ENCODE measurements around the gene DOCK11.
"Not testable (repeated sequence)": the region's sequence is repeated elsewhere in the genome, so short reads cannot be mapped to it uniquely, and the experiment has no call there.

Gene DOCK11

DNA sequence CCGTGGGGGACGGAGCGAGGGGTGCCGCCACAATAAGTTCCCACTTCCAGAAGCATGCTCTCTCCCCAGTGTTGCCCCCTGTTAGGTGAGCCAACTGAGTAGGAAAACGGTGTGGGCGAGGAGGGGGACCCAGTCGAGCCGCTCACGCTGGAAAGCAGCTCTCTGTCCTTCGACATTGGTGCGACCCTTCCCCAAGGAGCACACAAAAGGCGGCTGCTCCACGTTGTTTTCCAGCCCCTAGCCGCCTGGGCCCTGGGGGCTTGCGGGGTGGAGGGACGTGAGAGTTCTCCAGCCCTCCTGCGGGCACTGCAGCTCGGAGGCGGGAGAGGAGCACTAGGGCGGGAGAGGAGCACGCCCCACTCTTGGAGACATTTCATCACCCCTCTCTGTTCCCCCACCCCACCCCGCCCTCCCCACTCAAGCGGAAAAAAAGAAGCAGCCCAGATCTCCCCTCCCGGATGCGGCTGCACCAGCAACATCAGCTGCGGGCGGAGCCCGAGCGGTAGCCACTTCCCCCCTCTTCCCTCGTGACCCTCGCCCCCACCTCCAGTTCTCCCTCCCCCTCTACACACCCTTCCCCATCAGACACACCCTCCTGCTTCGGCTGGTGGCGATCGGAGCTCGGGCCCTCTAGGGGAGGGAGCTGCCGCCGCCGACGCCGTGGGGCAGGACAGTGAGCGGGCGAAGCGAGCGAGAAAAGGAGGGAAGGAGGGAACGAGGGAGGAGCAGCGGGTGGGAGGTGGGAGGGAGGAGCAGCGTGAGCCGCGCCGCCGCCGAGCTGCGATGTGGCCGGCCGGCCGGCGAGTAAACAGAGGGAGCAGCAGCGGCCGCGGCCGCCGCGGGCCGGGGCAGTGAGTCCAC is at the start of gene DOCK11:
DOCK11 (plus strand) TSS at position 755 of the 861 bp plus-strand sequence. CDS start 157 bp downstream, outside the sequence.
- peaks cover 23% of the 10 kb centered on the region for H3K36me3 Mint-ChIP-seq (ENCODE audit: insufficient read depth)
- H3K9me3 Mint-ChIP-seq = no peaks in the 10 kb centered on the region
- ATAC-seq (replicated peaks; ENCODE audit: extremely low read depth, poor library complexity, severe bottlenecking) (peak; percentile 65), DNase-seq (ENCODE audit: low spot score in 2 of 2) (peak; percentile 40 to 68)
- H3K27me3 Mint-ChIP-seq = no peaks in the 10 kb centered on the region
- H3K4me3 Mint-ChIP-seq = peak within 1 kb of the TSS; percentile 97
- H3K4me1 Mint-ChIP-seq = peaks cover 28% of the 10 kb centered on the region
- peak within 1 kb of the TSS; percentile 99 for H3K27ac Mint-ChIP-seq (ENCODE audit: low read depth)

DNA sequence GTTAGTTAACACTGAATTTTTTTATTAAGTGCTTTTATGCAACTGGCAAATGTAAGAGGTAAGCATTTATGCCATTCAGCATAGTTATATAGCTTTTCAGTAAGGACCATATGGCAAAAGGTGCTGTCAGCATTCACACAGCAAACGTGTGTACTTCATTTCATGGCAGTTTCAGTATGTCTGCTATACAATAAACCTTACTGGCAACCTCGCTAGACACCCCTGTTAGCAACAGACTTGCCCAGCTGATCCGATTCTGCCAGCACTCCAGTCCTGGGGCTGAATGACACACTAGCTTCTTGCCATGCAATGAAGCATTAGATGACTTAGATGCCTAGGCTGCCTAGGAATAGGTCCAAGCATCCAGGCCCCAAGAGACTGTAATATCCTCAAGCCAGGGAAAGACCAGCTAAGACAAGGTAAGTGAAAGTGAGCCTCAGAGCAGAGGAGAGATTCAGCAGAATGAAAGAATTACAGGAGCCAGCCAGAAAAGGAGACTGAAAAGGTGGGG is 47.3 kb upstream of the DOCK11 start:
- H3K36me3 Mint-ChIP-seq (ENCODE audit: insufficient read depth) = peaks cover 32% of the 10 kb centered on the region
- no peaks in the 10 kb centered on the region for H3K27me3 Mint-ChIP-seq
- no peak for ATAC-seq (replicated peaks; ENCODE audit: extremely low read depth, poor library complexity, severe bottlenecking)
- H3K9me3 Mint-ChIP-seq = no peaks in the 10 kb centered on the region
- H3K4me1 Mint-ChIP-seq = no peaks in the 10 kb centered on the region
- no peak for DNase-seq (ENCODE audit: low spot score in 2 of 2)
- H3K27ac Mint-ChIP-seq (ENCODE audit: low read depth) = no peak overlapping the region
- no peak overlapping the region for H3K4me3 Mint-ChIP-seq

DNA sequence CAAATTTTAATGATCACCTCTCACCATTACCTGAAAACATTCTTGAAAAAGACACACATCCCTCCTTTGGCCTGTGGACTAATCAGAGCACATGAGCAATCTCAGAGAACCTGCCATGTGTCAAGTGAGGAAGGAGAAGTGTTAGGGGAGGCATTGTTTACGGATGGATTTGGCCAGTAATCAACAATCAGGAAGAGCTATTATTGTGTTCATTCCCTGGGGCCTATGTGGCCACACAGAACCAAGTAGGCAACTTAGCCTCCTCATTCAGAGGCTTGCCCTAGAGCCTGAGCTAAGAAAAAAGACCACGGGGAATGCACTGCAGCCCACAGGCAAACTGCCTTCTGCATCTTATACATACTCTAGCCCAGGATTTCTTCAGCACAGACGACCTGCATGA is 40.6 kb upstream of the DOCK11 start:
- DNase-seq (ENCODE audit: low spot score in 2 of 2) (no peak), ATAC-seq (replicated peaks; ENCODE audit: extremely low read depth, poor library complexity, severe bottlenecking) (no peak)
- peaks cover 4% of the 10 kb centered on the region for H3K4me1 Mint-ChIP-seq
- no peaks in the 10 kb centered on the region for H3K9me3 Mint-ChIP-seq
- no peak overlapping the region for H3K4me3 Mint-ChIP-seq
- H3K36me3 Mint-ChIP-seq (ENCODE audit: insufficient read depth) = peaks cover 9% of the 10 kb centered on the region
- no peak overlapping the region for H3K27ac Mint-ChIP-seq (ENCODE audit: low read depth)
- no peaks in the 10 kb centered on the region for H3K27me3 Mint-ChIP-seq

DNA sequence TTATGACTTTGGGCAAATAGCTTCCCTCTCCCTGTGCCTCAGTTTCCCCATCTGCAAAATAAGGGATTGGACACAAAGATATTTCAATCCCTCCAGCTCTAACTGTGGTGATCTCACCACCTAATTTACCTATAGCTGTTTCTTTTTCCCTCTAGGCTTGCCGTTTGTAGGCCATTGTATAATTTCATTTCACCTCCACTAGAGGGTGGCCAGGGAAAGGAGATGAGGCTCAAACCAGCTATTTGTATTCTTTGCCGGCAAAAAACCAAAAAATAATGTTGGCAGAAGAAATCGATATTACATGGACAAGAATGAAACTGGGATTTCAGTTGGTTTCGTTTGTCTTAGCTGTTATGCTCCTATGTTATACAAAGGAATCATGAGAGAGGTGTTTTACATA is 36.1 kb upstream of the DOCK11 start:
- ATAC-seq (replicated peaks; ENCODE audit: extremely low read depth, poor library complexity, severe bottlenecking) (no peak), DNase-seq (ENCODE audit: low spot score in 2 of 2) (peak in 1 of 2 donors; percentile 9)
- peaks cover 4% of the 10 kb centered on the region for H3K4me1 Mint-ChIP-seq
- no peak overlapping the region for H3K27ac Mint-ChIP-seq (ENCODE audit: low read depth)
- no peak overlapping the region for H3K4me3 Mint-ChIP-seq
- no peaks in the 10 kb centered on the region for H3K27me3 Mint-ChIP-seq
- H3K36me3 Mint-ChIP-seq (ENCODE audit: insufficient read depth) = no peaks in the 10 kb centered on the region
- no peaks in the 10 kb centered on the region for H3K9me3 Mint-ChIP-seq

DNA sequence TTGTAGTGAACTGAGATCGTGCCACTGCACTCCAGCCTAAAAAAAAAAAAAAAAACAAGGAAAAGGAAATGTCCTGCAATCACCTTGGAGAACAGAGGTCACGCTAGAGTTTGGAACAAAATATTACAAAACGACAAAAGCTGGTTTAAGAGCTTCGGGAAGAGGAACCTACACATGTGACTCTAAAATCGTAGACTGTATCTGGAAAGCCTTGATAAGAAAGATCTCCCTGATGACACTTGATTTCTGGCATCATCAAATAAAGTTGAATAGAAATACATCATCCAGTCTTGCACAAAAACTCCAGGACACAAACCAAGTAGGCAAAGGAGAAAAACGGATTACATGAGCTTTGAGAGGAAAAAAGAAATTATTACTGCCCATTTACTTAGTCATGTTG is 31.1 kb upstream of the DOCK11 start:
- DNase-seq (ENCODE audit: low spot score in 2 of 2) (no peak), ATAC-seq (replicated peaks; ENCODE audit: extremely low read depth, poor library complexity, severe bottlenecking) (no peak)
- no peak overlapping the region for H3K27ac Mint-ChIP-seq (ENCODE audit: low read depth)
- no peak overlapping the region for H3K4me3 Mint-ChIP-seq
- no peaks in the 10 kb centered on the region for H3K36me3 Mint-ChIP-seq (ENCODE audit: insufficient read depth)
- H3K27me3 Mint-ChIP-seq = no peaks in the 10 kb centered on the region
- peaks cover 2% of the 10 kb centered on the region for H3K4me1 Mint-ChIP-seq
- H3K9me3 Mint-ChIP-seq = no peaks in the 10 kb centered on the region

DNA sequence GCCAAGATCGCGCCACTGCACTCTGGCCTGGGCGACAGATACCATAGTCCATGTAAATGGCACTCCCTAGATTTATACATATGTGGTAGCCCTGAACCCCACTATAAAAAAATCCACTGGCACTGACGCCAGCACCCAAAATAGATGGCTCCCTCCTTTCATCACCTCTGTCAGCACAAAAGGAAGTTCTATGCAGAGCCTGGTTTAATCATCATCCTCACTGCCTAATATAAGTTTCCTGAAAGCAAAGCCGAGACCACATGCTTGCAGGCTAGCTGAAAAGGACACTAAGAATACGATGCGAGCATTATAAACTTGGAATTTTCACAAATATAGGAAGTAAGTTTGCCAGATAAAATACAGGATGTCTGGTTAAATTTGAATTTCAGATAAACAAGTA is 27.5 kb upstream of the DOCK11 start:
- ATAC-seq (replicated peaks; ENCODE audit: extremely low read depth, poor library complexity, severe bottlenecking) (no peak), DNase-seq (ENCODE audit: low spot score in 2 of 2) (no peak)
- Mint-ChIP-seq H3K4me3 (no peak overlapping the region), H3K27me3 (no peaks in the 10 kb centered on the region), H3K36me3 (ENCODE audit: insufficient read depth) (no peaks in the 10 kb centered on the region), H3K9me3 (no peaks in the 10 kb centered on the region), H3K27ac (ENCODE audit: low read depth) (no peak overlapping the region), H3K4me1 (no peaks in the 10 kb centered on the region)

DNA sequence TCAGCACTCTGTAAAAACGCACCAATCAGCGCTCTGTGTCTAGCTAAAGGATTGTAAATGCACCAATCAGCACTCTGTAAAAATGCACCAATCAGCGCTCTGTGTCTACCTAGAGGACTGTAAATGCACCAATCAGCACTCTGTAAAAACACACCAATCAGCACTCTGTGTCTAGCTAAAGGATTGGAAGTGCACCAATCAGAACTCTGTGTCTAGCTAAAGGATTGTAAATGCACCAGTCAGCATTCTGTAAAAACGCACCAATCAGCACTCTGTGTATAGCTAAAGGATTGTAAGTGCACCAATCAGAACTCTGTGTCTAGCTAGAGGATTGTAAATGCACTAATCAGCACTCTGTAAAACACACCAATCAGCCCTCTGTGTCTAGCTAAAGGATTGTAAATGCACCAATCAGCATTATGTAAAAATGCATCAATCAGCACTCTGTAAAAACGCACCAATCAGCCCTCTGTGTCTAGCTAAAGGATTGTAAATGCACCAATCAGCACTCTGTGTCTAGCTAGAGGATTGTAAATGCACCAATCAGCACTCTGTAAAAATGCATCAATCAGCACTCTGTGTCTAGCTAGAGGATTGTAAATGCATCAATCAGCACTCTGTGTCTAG is 24.8 kb upstream of the DOCK11 start:
- ATAC-seq (replicated peaks; ENCODE audit: extremely low read depth, poor library complexity, severe bottlenecking); H3K4me1 Mint-ChIP-seq; H3K4me3 Mint-ChIP-seq; H3K9me3 Mint-ChIP-seq; H3K27me3 Mint-ChIP-seq; DNase-seq (ENCODE audit: low spot score in 2 of 2); H3K36me3 Mint-ChIP-seq (ENCODE audit: insufficient read depth); H3K27ac Mint-ChIP-seq (ENCODE audit: low read depth): not testable (repeated sequence)

DNA sequence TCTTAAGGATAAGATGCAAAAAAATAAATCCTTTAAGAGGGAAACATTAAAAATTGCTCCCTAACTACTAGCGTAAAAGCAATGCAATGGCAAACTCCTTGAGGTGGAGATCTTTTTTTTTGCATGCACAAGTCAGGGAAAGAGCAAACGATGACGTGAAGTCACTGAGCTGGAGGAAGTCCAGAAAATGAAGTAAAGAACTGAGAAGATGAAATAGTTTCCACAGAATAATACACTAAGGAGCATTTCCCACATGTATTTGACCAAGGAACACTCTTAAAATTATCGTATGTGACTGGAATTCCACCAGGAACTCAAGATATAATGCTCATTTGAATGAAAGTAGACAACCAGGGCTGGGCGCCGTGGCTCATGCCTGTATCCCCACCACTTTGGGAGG is 21.0 kb upstream of the DOCK11 start:
- Mint-ChIP-seq H3K9me3 (no peaks in the 10 kb centered on the region), H3K4me3 (no peak overlapping the region), H3K27me3 (no peaks in the 10 kb centered on the region), H3K4me1 (no peaks in the 10 kb centered on the region), H3K36me3 (ENCODE audit: insufficient read depth) (no peaks in the 10 kb centered on the region), H3K27ac (ENCODE audit: low read depth) (no peak overlapping the region)
- DNase-seq (ENCODE audit: low spot score in 2 of 2) (no peak), ATAC-seq (replicated peaks; ENCODE audit: extremely low read depth, poor library complexity, severe bottlenecking) (no peak)

DNA sequence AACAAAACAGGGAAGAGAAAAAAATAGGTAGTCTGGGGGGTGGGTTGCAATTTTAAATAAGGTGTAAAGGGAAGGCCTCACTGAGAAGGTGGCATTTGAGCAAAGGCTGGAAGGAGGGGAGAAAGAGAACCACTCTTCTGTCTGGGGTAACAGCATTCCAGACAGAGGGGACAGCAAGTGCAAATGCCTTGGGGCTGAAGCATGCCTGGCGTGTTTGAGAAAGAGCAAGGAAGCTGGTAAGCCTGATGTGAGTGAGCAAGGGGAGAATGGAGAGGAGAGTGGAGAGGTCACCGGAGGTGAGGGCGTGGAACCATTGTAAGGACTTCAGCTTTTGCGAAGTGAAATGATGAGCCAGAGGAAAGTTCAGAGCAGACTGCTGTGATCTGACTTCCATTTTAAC is 19.7 kb upstream of the DOCK11 start:
- no peaks in the 10 kb centered on the region for H3K9me3 Mint-ChIP-seq
- H3K36me3 Mint-ChIP-seq (ENCODE audit: insufficient read depth) = no peaks in the 10 kb centered on the region
- H3K27ac Mint-ChIP-seq (ENCODE audit: low read depth) = no peak overlapping the region
- H3K4me1 Mint-ChIP-seq = no peaks in the 10 kb centered on the region
- DNase-seq (ENCODE audit: low spot score in 2 of 2) = no peak
- no peak for ATAC-seq (replicated peaks; ENCODE audit: extremely low read depth, poor library complexity, severe bottlenecking)
- no peak overlapping the region for H3K4me3 Mint-ChIP-seq
- H3K27me3 Mint-ChIP-seq = no peaks in the 10 kb centered on the region

DNA sequence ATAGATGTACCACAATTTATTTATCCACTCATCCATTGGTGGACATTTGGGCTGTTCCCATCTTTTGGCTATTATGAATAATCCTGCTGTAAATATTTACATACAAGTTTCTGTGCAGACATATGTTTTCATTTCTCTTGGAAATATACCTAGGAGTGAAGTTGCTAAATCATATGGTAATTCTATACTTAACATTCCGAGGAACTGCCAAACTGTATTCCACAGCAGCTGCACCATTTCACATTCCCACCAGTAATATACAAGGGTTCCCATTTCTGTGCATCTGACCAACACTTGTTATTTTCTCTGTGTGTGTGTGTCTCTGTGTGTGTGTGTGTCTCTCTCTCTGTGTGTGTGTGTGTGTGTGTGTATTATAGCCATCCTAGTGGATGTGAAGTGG is 15.4 kb upstream of the DOCK11 start:
- ATAC-seq (replicated peaks; ENCODE audit: extremely low read depth, poor library complexity, severe bottlenecking) = no peak
- no peak overlapping the region for H3K4me3 Mint-ChIP-seq
- no peaks in the 10 kb centered on the region for H3K4me1 Mint-ChIP-seq
- H3K27ac Mint-ChIP-seq (ENCODE audit: low read depth) = no peak overlapping the region
- H3K9me3 Mint-ChIP-seq = no peaks in the 10 kb centered on the region
- H3K36me3 Mint-ChIP-seq (ENCODE audit: insufficient read depth) = no peaks in the 10 kb centered on the region
- no peaks in the 10 kb centered on the region for H3K27me3 Mint-ChIP-seq
- DNase-seq (ENCODE audit: low spot score in 2 of 2) = no peak

DNA sequence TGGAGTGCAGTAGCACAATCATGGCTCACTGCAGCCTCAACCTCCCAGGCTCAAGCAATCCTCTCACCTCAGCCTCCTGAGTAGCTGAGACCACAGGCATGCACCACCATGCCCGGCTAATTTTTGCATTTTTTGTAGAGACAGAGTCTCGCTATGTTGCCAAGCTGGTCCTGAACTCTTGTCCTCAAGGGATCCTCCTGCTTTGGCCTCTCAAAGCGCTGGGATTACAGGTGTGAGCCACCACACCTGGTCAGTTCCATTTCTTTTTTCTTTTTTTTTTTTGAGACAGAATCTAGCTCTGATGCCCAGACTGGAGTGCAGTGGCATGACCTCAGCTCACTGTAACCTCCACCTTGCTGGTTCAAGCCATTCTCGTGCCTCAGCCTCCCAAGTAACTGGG is 13.2 kb upstream of the DOCK11 start:
- H3K27me3 Mint-ChIP-seq; H3K36me3 Mint-ChIP-seq (ENCODE audit: insufficient read depth); H3K4me3 Mint-ChIP-seq; H3K4me1 Mint-ChIP-seq; DNase-seq (ENCODE audit: low spot score in 2 of 2); H3K27ac Mint-ChIP-seq (ENCODE audit: low read depth); ATAC-seq (replicated peaks; ENCODE audit: extremely low read depth, poor library complexity, severe bottlenecking); H3K9me3 Mint-ChIP-seq: not testable (repeated sequence)

DNA sequence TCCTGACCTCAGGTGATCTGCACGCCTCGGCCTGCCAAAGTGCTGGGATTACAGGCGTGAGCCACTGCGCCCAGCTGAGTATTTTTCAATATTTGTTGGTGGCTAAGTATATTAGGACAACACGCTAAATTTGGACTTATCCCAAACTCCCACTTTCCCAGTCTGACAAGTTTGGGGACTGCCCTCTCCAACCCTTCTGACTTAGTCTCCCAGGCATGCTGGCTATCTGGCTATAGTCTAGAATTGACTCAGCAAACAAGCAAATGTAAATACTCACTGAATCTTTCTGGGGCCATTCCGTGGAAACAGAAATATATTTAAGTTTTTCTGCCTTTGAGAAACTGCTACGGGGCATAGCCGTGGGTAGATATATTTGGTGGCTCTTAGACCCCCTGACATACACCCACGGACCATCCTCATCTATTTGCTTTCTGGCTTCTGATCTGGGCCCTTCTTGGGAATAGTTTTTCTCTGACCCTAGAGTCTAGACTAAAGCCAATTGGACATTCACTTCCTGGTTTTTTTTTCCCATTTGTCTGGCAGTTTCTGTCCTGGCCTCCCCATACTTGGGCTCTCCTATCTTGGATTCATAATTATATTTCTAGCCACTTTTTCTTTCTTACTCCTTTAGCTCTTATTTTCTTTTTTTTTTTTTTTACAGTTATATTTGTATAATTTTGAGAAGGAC is 11.3 kb upstream of the DOCK11 start:
- no peak overlapping the region for H3K27ac Mint-ChIP-seq (ENCODE audit: low read depth)
- DNase-seq (ENCODE audit: low spot score in 2 of 2) = no peak
- H3K9me3 Mint-ChIP-seq = no peaks in the 10 kb centered on the region
- ATAC-seq (replicated peaks; ENCODE audit: extremely low read depth, poor library complexity, severe bottlenecking) = no peak
- H3K4me1 Mint-ChIP-seq = no peaks in the 10 kb centered on the region
- no peaks in the 10 kb centered on the region for H3K27me3 Mint-ChIP-seq
- H3K4me3 Mint-ChIP-seq = no peak overlapping the region
- H3K36me3 Mint-ChIP-seq (ENCODE audit: insufficient read depth) = no peaks in the 10 kb centered on the region

Measured in central memory CD8-positive, alpha-beta T cell (primary cell).